GM12891 (cell line): ENCODE measurements around the gene PGBD5.

Experiments
- POLR2A ChIP-seq: IDR thresholded peaks from 2 replicates; pipeline ENCODE4 v1.6.1; 2011; ENCODE audit warnings: low read depth, low read length, control low read depth
- TAF1 ChIP-seq: IDR thresholded peaks from 2 replicates; pipeline ENCODE4 v1.6.1; 2011; ENCODE audit warnings: low read depth, low read length, control low read depth

GRCh38 chr1:230282157-230282556, 144.0 kb downstream of the PGBD5 start:
- TF ChIP-seq POLR2A = no peak
- no peak for TF ChIP-seq TAF1
